Mononuclear cell (primary cell): ENCODE results near the gene CFAP299. TPM values are rescaled to one million over a fixed set of nuclear protein-coding genes. Genes with fewer than 3 reads are reported as not detected.
"Not testable (repeated sequence)": the region's sequence is repeated elsewhere in the genome, so short reads cannot be mapped to it uniquely, and the experiment has no call there.

Source experiments
- H3K27me3 ChIP-seq: 2 replicates; pipeline ENCODE4 v1.6.0; 2011; ENCODE audit warnings: low read length, control low read depth; ENCODE audit not compliant: insufficient read depth
- H3K4me1 ChIP-seq: 2 replicates; pipeline ENCODE4 v1.5.1; 2011; ENCODE audit warnings: mild to moderate bottlenecking, low read length, control low read depth; ENCODE audit not compliant: insufficient read depth
- H3K4me3 ChIP-seq: 2 replicates; pipeline ENCODE4 v1.5.1; 2011; ENCODE audit warnings: mild to moderate bottlenecking, low read length, moderate library complexity
- H3K9me3 ChIP-seq: 2 replicates; pipeline ENCODE4 v1.5.1; 2011; ENCODE audit warnings: low read depth, mild to moderate bottlenecking, control low read depth, low read length
- total RNA-seq: library from RNA; depleted of rRNA; stranded (reverse); fragments of >200 nt; gene quantifications from one replicate; pipeline ENCODE4 v1.2.3, GENCODE V29; 2012

CFAP299 gene
- total RNA-seq, 1 donor = 0.10 TPM

- Histone ChIP-seq H3K4me3 (no peak overlapping the region), H3K9me3 (peaks cover 17% of the 10 kb centered on the region), H3K27me3 (no peaks in the 10 kb centered on the region), H3K4me1 (no peaks in the 10 kb centered on the region)
Observed at GRCh38 chr4:80740375-80740774, 404.8 kb downstream of the CFAP299 start.

- H3K4me3 ChIP-seq, H3K9me3 ChIP-seq, H3K4me1 ChIP-seq, H3K27me3 ChIP-seq: not testable (repeated sequence)
Observed at GRCh38 chr4:80749558-80749957, 414.0 kb downstream of the CFAP299 start.

- no peaks in the 10 kb centered on the region for H3K4me1 ChIP-seq
- no peak overlapping the region for H3K4me3 ChIP-seq
- H3K9me3 ChIP-seq = no peaks in the 10 kb centered on the region
- H3K27me3 ChIP-seq = no peaks in the 10 kb centered on the region
Observed at GRCh38 chr4:80751200-80751599, 415.7 kb downstream of the CFAP299 start.

GRCh38 chr4:80767944-80768343 lies 432.4 kb downstream of the CFAP299 start:
- no peaks in the 10 kb centered on the region for H3K9me3 ChIP-seq
- H3K4me3 ChIP-seq = no peak overlapping the region
- H3K4me1 ChIP-seq = no peaks in the 10 kb centered on the region
- no peaks in the 10 kb centered on the region for H3K27me3 ChIP-seq

- H3K27me3 ChIP-seq = no peaks in the 10 kb centered on the region
- H3K4me1 ChIP-seq = no peaks in the 10 kb centered on the region
- no peaks in the 10 kb centered on the region for H3K9me3 ChIP-seq
- H3K4me3 ChIP-seq = no peak overlapping the region
Observed at GRCh38 chr4:80776168-80776567, 440.6 kb downstream of the CFAP299 start.

- Histone ChIP-seq H3K4me3 (no peak overlapping the region), H3K9me3 (no peaks in the 10 kb centered on the region), H3K27me3 (no peaks in the 10 kb centered on the region), H3K4me1 (no peaks in the 10 kb centered on the region)
Observed at GRCh38 chr4:80781431-80781830, 445.9 kb downstream of the CFAP299 start.

GRCh38 chr4:80787306-80787705 lies 451.8 kb downstream of the CFAP299 start:
- Histone ChIP-seq H3K4me3 (no peak overlapping the region), H3K4me1 (no peaks in the 10 kb centered on the region), H3K9me3 (no peaks in the 10 kb centered on the region), H3K27me3 (no peaks in the 10 kb centered on the region)

- Histone ChIP-seq H3K9me3 (no peaks in the 10 kb centered on the region), H3K4me1 (no peaks in the 10 kb centered on the region), H3K4me3 (no peak overlapping the region), H3K27me3 (no peaks in the 10 kb centered on the region)
Observed at GRCh38 chr4:80788798-80789197, 453.3 kb downstream of the CFAP299 start.

- H3K4me3 ChIP-seq = no peak overlapping the region
Observed at GRCh38 chr4:80790152-80790551, 454.6 kb downstream of the CFAP299 start.

GRCh38 chr4:80793660-80794059 lies 458.1 kb downstream of the CFAP299 start:
- H3K27me3 ChIP-seq, H3K4me1 ChIP-seq, H3K4me3 ChIP-seq: not testable (repeated sequence)

More at GRCh38 chr4:80790152-80790551, 454.6 kb downstream of the CFAP299 start:
- H3K27me3 ChIP-seq = no peaks in the 10 kb centered on the region
- no peaks in the 10 kb centered on the region for H3K9me3 ChIP-seq
- H3K4me1 ChIP-seq = no peaks in the 10 kb centered on the region

GRCh38 chr4:80798082-80798481 lies 462.6 kb downstream of the CFAP299 start:
- Histone ChIP-seq H3K27me3 (no peaks in the 10 kb centered on the region), H3K4me1 (no peaks in the 10 kb centered on the region), H3K9me3 (no peaks in the 10 kb centered on the region), H3K4me3 (no peak overlapping the region)

More at GRCh38 chr4:80793660-80794059, 458.1 kb downstream of the CFAP299 start:
- not testable (repeated sequence) for H3K9me3 ChIP-seq

GRCh38 chr4:80800719-80801118 lies 465.2 kb downstream of the CFAP299 start:
- H3K9me3 ChIP-seq, H3K4me3 ChIP-seq, H3K27me3 ChIP-seq, H3K4me1 ChIP-seq: not testable (repeated sequence)

GRCh38 chr4:80803337-80803736 lies 467.8 kb downstream of the CFAP299 start:
- Histone ChIP-seq H3K27me3 (no peaks in the 10 kb centered on the region), H3K4me1 (no peaks in the 10 kb centered on the region), H3K9me3 (no peaks in the 10 kb centered on the region), H3K4me3 (no peak overlapping the region)

GRCh38 chr4:80806472-80806871 lies 470.9 kb downstream of the CFAP299 start:
- Histone ChIP-seq H3K27me3 (no peaks in the 10 kb centered on the region), H3K4me3 (no peak overlapping the region), H3K9me3 (no peaks in the 10 kb centered on the region), H3K4me1 (no peaks in the 10 kb centered on the region)

GRCh38 chr4:80809039-80809729 lies 473.7 kb downstream of the CFAP299 start:
- H3K4me3 ChIP-seq = no peak overlapping the region
- H3K27me3 ChIP-seq = no peaks in the 10 kb centered on the region
- no peaks in the 10 kb centered on the region for H3K9me3 ChIP-seq
- H3K4me1 ChIP-seq = no peaks in the 10 kb centered on the region

GRCh38 chr4:80811406-80811805 lies 475.9 kb downstream of the CFAP299 start:
- Histone ChIP-seq H3K4me1 (no peaks in the 10 kb centered on the region), H3K9me3 (no peaks in the 10 kb centered on the region), H3K27me3 (no peaks in the 10 kb centered on the region), H3K4me3 (no peak overlapping the region)
